Measurements from ENCODE around the gene TOM1L2. TPM values are rescaled to one million over a fixed set of nuclear protein-coding genes. Genes with fewer than 3 reads are reported as not detected.

The TOM1L2 gene
- total RNA-seq, 1 experiment from 2014 or later: 45.2 TPM

GRCh38 chr17:17959520-17960361, 12.5 kb downstream of the TOM1L2 start:
- ATAC-seq (0 out of 2 replicates have a peak, but pooled peaks have one; percentile 18), DNase-seq (ENCODE audit: low read depth, low spot score) (peak; percentile 69)
- TSS peak; percentile 41 for BruUV-seq (replicated peaks)
- in situ Hi-C loops (cut with HindIII; ENCODE audit: low pct_unique_long_range_greater_than_20kb, low sequenced_read_pairs): no loop called here
- Histone ChIP-seq H3K4me1 (ENCODE audit: control insufficient read depth, insufficient read depth, low read length) (peaks cover 49% of the 10 kb centered on the region), H3K4me3 (ENCODE audit: low read depth in 2 of 2, low read length in 2 of 2) (peak overlapping the region; percentile 29 to 30), H3K27ac (ENCODE audit: low read length) (peak overlapping the region; percentile 97), H3K27me3 (ENCODE audit: control insufficient read depth, insufficient read depth, low read length) (no peaks in the 10 kb centered on the region), H3K9me3 (ENCODE audit: control insufficient read depth, insufficient read depth, low read depth, low read length) (no peaks in the 10 kb centered on the region), H3K36me3 (ENCODE audit: control insufficient read depth, insufficient read depth, low read length) (no peaks in the 10 kb centered on the region)
- intact Hi-C loops (cut with micrococcal nuclease; ENCODE audit: unreplicated experiment): loop anchor here (5.0 kb wide), 1 partner anchor 37 kb away; no protein-coding TSS in a partner anchor
- ChIA-PET CTCF (no interaction called here), POLR2A (no interaction called here)
- no peak for TF ChIP-seq REST (IDR thresholded peaks at IDR 0.05; ENCODE audit: insufficient read depth in 1 of 2, low read depth in 2 of 2, low read length in 1 of 2)
- TF ChIP-seq POLR2AphosphoS5 (IDR thresholded peaks at IDR 0.05; ENCODE audit: low read depth, low read length): no peak
- no peak for TF ChIP-seq SIN3A (IDR thresholded peaks at IDR 0.05; ENCODE audit: borderline replicate concordance, insufficient read depth, low read depth, low read length)

- H3K27me3 ChIP-seq (ENCODE audit: control insufficient read depth, insufficient read depth, low read length): no peaks in the 10 kb centered on the region
- no peaks in the 10 kb centered on the region for H3K9me3 ChIP-seq (ENCODE audit: control insufficient read depth, insufficient read depth, low read depth, low read length)
- in situ Hi-C loops (cut with HindIII; ENCODE audit: low pct_unique_long_range_greater_than_20kb, low sequenced_read_pairs) (no loop called here), intact Hi-C loops (cut with micrococcal nuclease; ENCODE audit: unreplicated experiment) (loop anchor here (5.0 kb wide), 1 partner anchor 37 kb away; no protein-coding TSS in a partner anchor)
- no peaks in the 10 kb centered on the region for H3K36me3 ChIP-seq (ENCODE audit: control insufficient read depth, insufficient read depth, low read length)
- peak overlapping the region; percentile 97 for H3K27ac ChIP-seq (ENCODE audit: low read length)
- ChIA-PET CTCF (no interaction called here), POLR2A (no interaction called here)
- peaks cover 45% of the 10 kb centered on the region for H3K4me1 ChIP-seq (ENCODE audit: control insufficient read depth, insufficient read depth, low read length)
- no TSS peak for BruUV-seq (replicated peaks)
- ATAC-seq: no peak
- no peak for TF ChIP-seq REST (IDR thresholded peaks at IDR 0.05; ENCODE audit: insufficient read depth in 1 of 2, low read depth in 2 of 2, low read length in 1 of 2)
- TF ChIP-seq TCF7L2 (IDR thresholded peaks at IDR 0.05; ENCODE audit: low read depth, low read length): no peak
- TF ChIP-seq SIN3A (IDR thresholded peaks at IDR 0.05; ENCODE audit: borderline replicate concordance, insufficient read depth, low read depth, low read length): no peak
- no peak for TF ChIP-seq CTCF (IDR thresholded peaks at IDR 0.05)
- no peak for TF ChIP-seq POLR2AphosphoS5 (IDR thresholded peaks at IDR 0.05; ENCODE audit: low read depth, low read length)
- peak; percentile 15 for DNase-seq (ENCODE audit: low read depth, low spot score)
- H3K4me3 ChIP-seq (ENCODE audit: low read depth in 2 of 2, low read length in 2 of 2): peak overlapping the region; percentile 29 to 30; a peak in 3 of 4 replicates
Observed at GRCh38 chr17:17958982-17959381, 13.2 kb downstream of the TOM1L2 start.

Data from Panc1 (cell line).